Stimulated activated CD8-positive, alpha-beta memory T cell treated with anti-CD3 and anti-CD28 coated beads, Interleukin-7, amount 100 ng/mL, for 1 hour (primary cell): ENCODE data around the gene NRXN2.

ENCODE experiments used
- DNase-seq, 2 donors: peaks; one replicate each; pipeline ENCODE4 v3.0.0-alpha.2; 2020; ENCODE audit warnings: low read depth in 2 of 2

The NRXN2 gene

DNA sequence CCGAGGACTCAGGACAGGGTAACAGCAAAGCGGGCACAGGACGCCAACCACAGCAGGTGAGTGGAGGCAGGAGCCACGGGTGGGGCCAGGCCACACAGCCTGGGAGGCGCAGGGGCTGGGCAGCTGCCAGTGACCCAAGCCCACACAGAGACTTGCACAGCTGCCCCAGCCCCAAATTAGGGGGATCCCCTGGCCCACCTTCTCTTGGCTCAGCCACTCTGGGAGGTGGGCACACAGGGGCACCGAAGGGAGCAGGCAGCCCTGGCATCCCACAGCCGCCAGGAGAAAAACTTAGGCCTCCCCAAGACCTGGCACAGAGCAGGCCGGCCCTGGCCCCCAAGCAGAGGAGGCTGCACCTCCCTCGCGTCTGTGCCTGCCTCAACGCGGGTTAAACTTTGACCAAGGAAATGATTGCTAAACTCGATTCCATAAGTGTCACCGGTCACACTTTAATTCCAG, 132.2 kb downstream of the NRXN2 start, which contains the start of gene SLC22A12:
Gene SLC22A12, plus strand, starts transcription at position 458 of the 459 bp plus-strand sequence. CDS start 337 bp downstream, outside the sequence.
- DNase-seq: no peak

DNA sequence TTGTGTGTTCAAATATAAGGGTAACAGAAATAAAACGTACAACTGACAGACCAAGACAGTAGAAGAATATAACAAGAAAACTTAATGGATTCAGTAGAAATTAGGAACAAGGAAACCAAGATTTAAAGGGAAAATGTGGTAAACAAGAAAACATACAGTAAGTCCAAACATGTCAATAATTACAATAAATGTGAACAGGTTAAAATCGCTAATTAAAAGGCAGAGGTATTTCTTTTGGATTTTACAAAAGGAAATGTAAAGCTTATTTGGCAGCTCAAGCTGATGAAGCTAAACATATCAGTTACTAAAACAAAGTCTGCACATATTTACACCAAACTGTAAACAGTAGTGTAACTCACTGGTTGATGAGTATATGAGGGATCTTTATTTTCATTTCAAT, 134.3 kb downstream of the NRXN2 start:
- no peak for DNase-seq

- DNase-seq: no peak
Observed at GRCh38 chr11:64586366-64586765, 136.6 kb downstream of the NRXN2 start.

- DNase-seq: no peak
Observed at GRCh38 chr11:64585150-64585549, 137.8 kb downstream of the NRXN2 start.

DNA sequence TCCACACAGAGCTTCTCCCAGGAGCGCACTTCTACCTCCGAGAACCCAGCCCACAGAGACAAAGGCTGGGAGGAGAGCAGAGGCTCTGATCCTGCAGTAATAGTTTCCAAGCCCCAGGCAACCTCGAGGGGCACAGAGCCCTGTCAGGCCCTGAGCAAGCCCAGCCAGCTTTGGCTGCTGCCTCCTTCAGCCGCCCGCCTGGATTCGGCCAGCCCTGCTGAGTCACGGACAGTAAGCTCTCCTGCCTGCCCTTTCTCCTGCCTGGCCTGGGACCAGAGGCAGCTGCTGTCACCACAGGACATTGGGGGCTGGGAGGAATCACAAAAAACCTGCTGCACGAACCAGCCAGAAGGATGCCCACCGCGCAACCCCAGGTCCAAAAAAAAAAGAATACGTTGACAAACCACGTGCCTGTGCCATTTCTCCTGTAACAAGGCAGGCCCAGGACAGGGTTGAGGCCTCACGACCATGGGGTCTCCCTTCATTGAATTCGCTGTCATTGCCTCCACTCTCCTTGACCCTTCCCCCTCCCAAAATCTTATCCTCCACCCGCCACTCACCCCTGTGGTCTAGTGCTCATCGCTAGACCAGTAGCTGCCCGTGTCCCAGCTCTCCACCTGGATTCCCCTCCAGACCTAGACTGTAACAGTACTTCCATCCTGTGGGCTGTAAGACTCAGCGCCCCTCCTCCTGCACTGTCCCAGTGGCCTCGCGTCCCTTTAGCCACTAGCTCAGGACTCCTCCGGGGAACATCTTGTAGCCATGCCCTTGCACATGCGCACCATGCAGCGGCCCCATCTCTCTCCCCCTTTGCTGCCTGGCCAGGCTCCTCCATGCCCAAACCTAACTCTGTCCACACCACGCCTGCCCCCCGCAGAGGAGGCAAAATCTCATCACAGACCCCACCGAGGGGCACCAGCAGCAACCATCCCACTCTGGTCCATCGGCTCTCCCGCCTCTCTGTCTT, 139.4 kb downstream of the NRXN2 start:
- DNase-seq: no peak

DNA sequence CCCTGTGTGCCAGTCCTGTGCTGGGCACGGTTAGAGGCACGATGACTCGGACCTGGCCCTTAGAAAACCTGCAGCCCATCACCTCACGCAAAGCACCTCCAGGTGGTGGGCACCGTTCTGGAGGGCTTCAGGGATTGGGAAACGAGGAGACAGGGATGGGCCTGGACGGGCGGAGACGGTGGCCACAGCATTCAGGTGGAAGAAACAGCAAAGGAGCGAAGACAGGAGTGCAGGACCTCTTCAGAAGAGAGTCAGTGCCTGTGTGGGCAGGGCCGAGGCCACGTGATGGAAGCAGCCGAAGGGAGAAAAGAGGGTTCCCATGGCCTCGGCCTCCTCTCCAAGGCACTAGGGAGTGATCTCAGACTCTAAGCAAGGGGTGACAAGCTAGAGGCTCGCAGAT, 140.1 kb downstream of the NRXN2 start:
- no peak for DNase-seq

- DNase-seq: no peak
Observed at GRCh38 chr11:64581057-64581523, 141.9 kb downstream of the NRXN2 start.

GRCh38 chr11:64580412-64580811, 142.6 kb downstream of the NRXN2 start:
- no peak for DNase-seq

- no peak for DNase-seq
Observed at GRCh38 chr11:64577202-64577601, 145.8 kb downstream of the NRXN2 start.

DNA sequence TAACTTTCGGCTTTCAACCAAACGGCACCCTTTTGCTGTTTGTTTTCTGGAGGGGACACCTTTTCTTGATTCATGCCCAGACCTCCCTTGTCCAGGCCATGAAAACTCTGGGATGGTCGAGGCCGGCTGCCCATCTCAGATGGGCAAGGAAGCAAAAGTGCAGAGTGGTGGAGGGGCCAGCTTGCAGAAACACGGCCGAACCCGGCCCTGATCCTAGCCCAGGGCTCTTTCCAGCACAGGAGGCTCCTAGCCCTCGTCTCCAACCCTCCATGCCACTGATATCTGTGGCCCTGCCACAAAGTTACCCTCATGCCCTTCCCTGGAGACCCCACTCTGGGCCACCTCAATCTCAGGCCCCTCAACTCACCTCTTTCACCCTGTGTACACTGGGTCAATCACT, 150.9 kb downstream of the NRXN2 start:
- no peak for DNase-seq

DNA sequence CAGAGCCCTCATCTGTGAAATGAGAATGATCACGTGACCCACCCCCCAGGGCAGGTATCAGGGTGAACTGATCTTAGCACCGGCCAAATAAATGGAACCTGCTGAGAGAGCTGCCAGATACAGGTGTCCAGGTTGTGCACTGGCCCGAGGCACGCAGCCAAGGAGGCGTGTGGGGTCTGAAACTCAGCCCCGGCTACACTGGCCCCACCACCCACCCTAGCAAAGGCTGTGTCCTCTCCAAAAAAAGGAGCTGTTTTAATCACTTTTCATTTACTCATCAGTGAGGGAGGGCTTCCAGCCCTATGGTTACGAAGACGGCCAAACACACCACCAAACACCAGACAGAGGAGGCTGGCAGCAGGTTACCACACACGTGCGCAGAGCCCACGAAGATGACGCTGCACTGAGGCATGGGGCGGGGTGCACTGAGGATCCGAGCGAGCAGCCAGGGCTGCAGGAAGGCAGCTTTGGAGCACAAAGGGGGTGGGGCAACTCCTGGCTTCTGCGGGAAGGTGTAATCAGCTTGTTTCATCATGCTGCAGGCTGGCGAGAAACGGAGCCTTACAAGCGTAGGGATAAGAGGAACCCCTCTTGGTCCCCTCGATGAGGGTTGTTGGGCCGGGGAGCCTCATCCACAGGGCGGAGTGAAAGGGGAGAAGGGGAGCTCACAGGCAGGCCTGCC, 151.4 kb downstream of the NRXN2 start:
- no peak for DNase-seq

GRCh38 chr11:64571050-64571409, 152.0 kb downstream of the NRXN2 start:
- DNase-seq: no peak

DNA sequence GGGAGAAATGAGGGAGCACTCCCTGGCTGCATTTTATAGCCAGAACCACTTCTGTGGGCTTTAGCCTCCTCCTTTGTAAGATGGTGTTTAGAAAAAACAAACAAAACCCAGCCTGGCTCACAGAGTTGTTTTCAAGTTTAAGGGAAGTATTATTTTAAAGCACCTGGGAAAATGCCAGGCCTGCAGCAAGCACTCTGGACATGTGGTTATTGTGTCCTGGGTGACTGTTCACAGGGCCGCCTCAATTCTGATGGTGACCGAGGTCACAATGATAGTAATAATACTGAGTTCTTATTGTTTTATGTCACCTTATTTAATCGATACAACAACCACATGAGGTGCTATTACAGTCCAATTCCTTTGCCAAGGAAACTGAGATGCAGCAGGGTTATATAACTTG, 152.7 kb downstream of the NRXN2 start:
- DNase-seq: no peak

GRCh38 chr11:64569300-64569970, 153.6 kb downstream of the NRXN2 start:
- DNase-seq: no peak

DNA sequence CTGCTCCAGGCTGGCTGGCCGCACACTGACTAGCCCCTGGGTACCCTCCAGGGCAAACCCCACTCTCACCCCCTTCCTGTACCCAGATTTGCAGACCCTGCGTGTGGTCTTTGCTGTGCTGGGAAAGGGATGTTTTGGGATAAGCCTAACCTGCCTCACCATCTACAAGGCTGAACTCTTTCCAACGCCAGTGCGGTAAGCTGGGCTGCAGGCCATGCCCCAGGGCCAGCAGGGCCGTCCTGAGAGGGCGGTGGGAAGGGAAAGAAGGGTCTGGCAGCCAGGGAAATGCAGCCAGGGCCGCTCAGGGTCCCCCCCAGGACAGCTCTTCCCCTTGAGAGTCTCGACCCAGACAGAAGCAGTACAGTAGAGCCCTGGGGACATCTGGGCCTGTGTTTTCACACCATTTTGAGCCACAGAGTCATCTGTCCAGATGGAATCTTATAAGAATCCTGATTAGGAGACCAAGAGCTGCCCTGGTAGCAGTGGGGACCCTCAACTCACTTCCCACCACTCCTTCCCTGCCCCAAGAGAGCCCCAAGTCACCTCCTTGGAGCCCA, 154.3 kb downstream of the NRXN2 start:
- no peak for DNase-seq

DNA sequence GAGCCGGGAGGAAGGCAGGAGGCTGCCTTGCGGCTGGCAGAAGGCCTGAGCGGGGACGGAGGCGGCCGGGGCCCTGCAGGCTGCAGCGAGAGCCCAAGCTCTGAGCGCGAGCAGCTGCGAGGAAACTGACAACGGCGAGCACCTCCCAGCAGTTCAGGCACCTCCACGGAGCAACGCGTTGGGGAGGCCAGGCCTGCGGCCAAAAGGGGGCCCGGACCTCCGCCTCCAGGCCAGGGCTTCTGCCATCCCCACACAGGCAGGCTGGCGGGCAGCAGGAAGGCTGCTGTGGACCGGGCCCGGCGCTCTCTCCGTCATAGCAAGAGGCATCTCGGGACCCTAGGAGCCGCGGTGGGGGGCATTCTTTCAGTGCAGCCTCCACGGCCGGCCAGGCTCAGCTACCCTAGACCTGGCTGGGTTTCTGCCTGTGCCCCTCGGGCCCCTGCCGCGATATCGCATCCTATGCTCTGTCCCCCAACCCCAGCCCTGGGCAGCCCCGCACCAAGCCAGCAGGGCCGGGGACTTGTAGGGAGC, 154.9 kb downstream of the NRXN2 start:
- no peak for DNase-seq

- DNase-seq: no peak
Observed at GRCh38 chr11:64566915-64567891, 155.8 kb downstream of the NRXN2 start.

GRCh38 chr11:64566042-64566914, 156.7 kb downstream of the NRXN2 start:
- DNase-seq: no peak
